Measurements from ENCODE around the gene TNS3. TPM values are rescaled to one million over a fixed set of nuclear protein-coding genes. Genes with fewer than 3 reads are reported as not detected.

TNS3 gene
- total RNA-seq, 4 donors from 2014 or later, result 70.9 to 112 (median 98.6) TPM

DNA sequence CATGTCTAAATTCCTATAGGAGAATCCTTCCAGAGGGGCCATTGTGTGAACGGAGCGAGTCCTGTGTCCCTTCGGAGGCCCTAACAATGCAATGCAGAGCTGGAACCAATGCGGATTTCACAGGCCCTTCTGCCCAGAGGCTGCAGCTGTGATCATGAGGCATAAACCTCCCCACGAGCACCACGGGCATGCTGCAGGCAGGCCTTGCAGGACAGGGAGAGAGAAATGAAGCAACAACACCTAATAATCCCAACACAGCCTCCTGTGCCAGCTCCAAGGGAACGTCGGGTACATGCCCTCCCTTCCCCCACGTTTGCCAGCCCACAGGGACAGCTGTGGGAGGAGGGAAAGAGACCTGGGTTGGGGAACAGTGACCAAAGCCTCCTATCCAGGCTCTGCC is 74.4 kb downstream of the TNS3 start:
- TF ChIP-seq, protein P1, sequence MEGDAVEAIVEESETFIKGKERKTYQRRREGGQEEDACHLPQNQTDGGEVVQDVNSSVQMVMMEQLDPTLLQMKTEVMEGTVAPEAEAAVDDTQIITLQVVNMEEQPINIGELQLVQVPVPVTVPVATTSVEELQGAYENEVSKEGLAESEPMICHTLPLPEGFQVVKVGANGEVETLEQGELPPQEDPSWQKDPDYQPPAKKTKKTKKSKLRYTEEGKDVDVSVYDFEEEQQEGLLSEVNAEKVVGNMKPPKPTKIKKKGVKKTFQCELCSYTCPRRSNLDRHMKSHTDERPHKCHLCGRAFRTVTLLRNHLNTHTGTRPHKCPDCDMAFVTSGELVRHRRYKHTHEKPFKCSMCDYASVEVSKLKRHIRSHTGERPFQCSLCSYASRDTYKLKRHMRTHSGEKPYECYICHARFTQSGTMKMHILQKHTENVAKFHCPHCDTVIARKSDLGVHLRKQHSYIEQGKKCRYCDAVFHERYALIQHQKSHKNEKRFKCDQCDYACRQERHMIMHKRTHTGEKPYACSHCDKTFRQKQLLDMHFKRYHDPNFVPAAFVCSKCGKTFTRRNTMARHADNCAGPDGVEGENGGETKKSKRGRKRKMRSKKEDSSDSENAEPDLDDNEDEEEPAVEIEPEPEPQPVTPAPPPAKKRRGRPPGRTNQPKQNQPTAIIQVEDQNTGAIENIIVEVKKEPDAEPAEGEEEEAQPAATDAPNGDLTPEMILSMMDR (IDR thresholded peaks at IDR 0.05), result no peak
- ATAC-seq (ENCODE audit: low FRiP score) (no peak), DNase-seq (ENCODE audit: low spot score) (no peak)

DNA sequence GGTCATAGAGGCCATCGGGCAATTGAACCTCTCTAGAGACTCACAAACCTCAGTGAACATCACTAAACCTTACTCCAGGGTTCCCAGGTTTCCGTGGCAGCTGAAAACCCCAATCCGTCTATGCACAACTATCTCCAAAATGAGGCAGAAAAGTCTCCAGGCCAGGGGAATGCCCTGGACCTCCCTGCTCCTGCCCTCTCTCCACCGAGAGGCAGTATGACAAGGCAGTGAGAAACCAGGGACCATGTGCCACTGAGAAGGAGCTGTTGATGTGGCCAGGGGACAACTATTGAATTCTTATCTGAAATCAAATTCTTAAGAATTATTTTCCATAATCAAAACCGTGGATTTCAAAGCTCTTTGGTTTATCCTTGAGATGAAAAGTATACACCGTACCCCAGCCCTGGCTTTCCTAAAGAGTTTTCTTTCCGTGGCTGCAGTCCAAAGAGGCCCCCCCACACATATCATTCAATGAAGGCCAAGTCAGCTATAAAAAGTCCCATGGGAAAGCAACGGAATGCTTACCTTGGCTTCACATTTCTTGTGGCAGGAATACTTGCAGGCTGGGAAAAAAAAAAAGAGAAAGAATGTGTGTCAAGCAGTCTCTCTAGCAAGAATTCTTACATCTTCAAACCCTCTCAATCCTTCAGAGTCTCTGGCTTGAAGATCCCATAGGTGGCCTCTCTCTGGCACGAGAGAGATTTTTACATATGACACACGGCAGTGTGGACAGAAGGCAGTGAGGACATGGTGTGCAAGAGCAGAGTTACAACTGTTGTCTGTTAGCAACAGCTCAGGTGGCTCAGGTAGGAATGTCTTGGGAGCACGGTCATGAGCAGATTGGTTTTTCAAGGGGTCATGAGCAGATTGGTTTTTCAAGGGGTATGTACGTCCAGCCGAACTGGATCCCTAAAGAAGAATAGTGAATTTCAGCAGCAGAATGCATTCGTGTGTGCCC is 75.2 kb downstream of the TNS3 start:
- TF ChIP-seq, protein P1 (IDR thresholded peaks at IDR 0.05), result no peak
- ATAC-seq (ENCODE audit: low FRiP score) (no peak), DNase-seq (ENCODE audit: low spot score) (no peak)

DNA sequence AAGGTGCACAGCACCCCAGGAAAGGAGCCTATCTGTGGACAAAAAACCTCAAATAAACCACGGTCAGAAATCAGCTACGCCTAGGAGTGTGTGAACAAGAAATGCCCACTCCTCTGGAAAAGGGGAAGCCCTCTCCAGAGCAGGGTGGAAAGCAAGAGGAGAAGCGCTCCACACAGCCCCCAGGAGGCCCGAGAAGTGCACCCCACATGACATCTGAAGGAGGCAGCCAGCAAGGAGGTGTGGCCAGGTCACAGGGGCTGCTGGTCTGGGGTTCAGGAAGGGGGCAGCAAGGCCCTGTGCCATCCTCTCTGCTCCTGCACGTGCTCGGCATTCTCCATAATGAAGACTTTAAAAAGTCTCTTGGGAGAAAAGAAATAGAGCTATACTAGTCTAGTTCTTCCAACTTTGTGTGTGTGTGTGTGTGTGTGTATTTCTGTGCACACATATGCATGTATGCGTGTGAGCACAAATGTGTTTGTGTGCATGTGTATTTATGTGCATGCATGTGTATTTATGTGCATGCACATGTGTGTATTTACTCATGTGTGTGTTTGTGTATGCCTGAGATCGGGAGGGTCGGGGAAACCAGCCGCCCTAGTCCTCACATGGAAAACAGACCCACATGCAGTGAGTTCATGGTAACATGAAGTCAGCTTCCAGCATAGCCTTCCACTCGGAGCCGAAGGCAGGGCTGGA is 76.5 kb downstream of the TNS3 start:
- ATAC-seq (ENCODE audit: low FRiP score) (no peak), DNase-seq (ENCODE audit: low spot score) (no peak)
- TF ChIP-seq, protein P1 (IDR thresholded peaks at IDR 0.05), result no peak

DNA sequence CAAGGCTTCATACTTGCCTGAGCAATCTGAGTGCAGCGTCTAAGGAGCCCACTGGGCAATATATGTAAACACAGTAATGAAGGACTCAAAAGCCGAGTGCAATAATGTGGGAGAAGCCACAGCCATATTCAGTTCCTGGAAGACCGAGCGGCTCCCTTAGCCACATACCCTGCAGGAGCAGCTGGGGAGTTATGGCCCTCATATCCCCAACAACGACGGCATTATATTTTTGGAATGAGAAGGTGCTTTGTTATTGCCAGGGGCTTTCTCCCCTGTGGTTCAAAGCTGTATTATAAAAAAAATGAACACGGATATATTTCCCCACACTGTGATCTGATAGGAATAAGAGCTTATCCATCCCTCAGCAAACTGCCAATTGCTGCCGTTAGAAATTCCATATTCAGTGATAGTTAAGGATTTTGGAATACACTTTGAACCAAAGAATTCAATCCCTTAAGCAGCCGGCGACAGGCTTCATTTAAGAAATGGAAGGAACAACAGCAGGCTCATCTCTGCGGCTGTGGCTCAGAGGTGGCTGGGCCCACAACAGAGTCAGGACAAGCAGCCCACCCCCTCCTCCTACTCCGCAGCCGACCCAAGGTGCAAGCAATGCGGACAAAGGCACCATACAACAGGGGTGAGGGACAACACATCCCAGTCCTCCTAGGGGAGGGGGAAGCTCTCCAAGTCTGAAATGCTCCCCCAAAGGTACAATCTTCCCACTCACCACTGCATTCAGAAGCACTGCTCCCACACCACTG is 77.2 kb downstream of the TNS3 start:
- DNase-seq (ENCODE audit: low spot score), result no peak

DNA sequence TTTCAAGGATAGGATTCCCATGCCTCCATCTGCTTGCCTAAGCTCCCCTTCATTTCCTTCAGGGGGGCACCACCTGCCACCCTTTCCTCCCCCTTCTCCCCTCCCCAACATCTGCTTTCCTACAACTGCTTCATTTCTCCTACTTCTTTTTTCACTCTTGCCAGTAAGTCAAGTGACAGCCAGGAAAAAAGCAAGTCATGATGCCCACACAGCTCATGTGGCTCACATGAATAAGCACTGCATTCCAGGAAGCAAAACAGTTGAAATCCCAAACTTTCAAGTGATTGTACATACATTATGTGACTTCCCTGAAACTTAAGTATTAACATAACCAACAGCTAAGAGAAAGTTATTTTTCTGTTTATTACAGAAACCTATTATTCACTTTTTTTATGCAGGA is 78.6 kb downstream of the TNS3 start:
- ATAC-seq (ENCODE audit: low FRiP score), result no peak

More for the DNA sequence above, 77.2 kb downstream of the TNS3 start:
- ATAC-seq (ENCODE audit: low FRiP score), result no peak
- TF ChIP-seq, protein P1 (IDR thresholded peaks at IDR 0.05), result no peak

DNA sequence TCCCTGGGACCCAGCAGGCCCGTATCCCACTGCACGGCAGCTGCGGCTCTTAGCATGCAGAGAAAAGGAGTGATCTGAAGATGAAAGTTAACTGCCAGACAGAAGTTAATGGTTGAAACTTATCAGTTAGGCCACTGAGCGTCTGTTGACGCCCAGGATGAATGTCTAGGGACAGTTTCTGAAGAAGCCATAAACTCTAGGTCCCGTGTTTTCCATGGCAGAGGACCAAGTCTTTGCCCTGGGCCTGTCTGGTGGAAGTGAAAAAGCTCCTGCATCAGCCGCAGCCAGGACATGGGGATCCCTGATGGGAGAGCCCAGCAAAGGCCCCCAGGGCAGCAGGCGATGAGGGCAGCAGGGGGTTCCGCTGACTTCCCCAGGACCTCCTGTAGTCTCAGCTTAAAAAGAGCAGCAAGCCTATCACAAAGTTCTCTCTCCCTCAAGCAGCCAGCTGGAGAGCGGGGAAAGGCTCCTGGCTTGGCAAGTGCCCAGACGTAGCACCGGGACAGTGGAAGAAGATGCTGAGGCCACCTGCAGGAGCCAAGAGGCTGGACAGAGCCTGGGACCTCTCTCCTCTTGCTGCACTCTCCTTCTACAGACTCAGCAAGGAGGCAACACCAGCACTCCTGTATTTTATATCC is 79.6 kb downstream of the TNS3 start:
- ATAC-seq (ENCODE audit: low FRiP score), result no peak
- no peak for DNase-seq (ENCODE audit: low spot score)
- TF ChIP-seq, protein P1 (IDR thresholded peaks at IDR 0.05), result no peak

More for the DNA sequence above, 78.6 kb downstream of the TNS3 start:
- TF ChIP-seq, protein P1 (IDR thresholded peaks at IDR 0.05), result no peak
- no peak for DNase-seq (ENCODE audit: low spot score)

All from omental fat pad (tissue), 4 donors.